Daoy (cell line): ENCODE data around the gene CLCF1. TPM values are rescaled to one million over a fixed set of nuclear protein-coding genes. Genes with fewer than 3 reads are reported as not detected.
A peak's percentile ranks its signal among the peaks of the same experiment; 100 is the strongest.

Source experiments
- DNase-seq: peaks from one replicate; pipeline ENCODE4 v3.0.0-alpha.2; 2015; ENCODE audit warnings: low read depth
- total RNA-seq: library from RNA; depleted of rRNA; stranded (reverse); fragments of >200 nt; shearing (Covaris generic); gene quantifications from 2 replicates; pipeline ENCODE4 v1.2.3, GENCODE V29; 2014

CLCF1 gene
- total RNA-seq, 1 experiment from 2014 or later = 7.1 TPM

GRCh38 chr11:67374571-67375281, 1.3 kb upstream of the CLCF1 start:
- peak; percentile 52 for DNase-seq

GRCh38 chr11:67373648-67374570, 511 bp upstream of the CLCF1 start:
- peak; percentile 95 for DNase-seq

- peak; percentile 41 for DNase-seq
These were observed 941 bp downstream of the CLCF1 start for GRCh38 chr11:67372321-67372992.

GRCh38 chr11:67371911-67372320, 1.5 kb downstream of the CLCF1 start:
- no peak for DNase-seq

- DNase-seq = peak; percentile 62
These were observed 2.0 kb downstream of the CLCF1 start for GRCh38 chr11:67371189-67371910.

- no peak for DNase-seq
These were observed 2.9 kb downstream of the CLCF1 start for GRCh38 chr11:67370351-67371076.

- no peak for DNase-seq
These were observed 3.6 kb downstream of the CLCF1 start for GRCh38 chr11:67369801-67370284.

- DNase-seq = no peak
These were observed 4.1 kb downstream of the CLCF1 start for GRCh38 chr11:67369275-67369674.

- DNase-seq = no peak
These were observed 4.8 kb downstream of the CLCF1 start for GRCh38 chr11:67368621-67369020.

- DNase-seq = no peak
These were observed 5.6 kb downstream of the CLCF1 start for GRCh38 chr11:67367761-67368227.

GRCh38 chr11:67366961-67367760, 6.2 kb downstream of the CLCF1 start:
- DNase-seq = peak; percentile 37

GRCh38 chr11:67366546-67366945, 6.9 kb downstream of the CLCF1 start:
- DNase-seq = no peak

GRCh38 chr11:67365736-67366444, 7.5 kb downstream of the CLCF1 start:
- no peak for DNase-seq

GRCh38 chr11:67364783-67365722, 8.3 kb downstream of the CLCF1 start:
- DNase-seq = no peak

GRCh38 chr11:67364169-67364568, 9.2 kb downstream of the CLCF1 start:
- no peak for DNase-seq

GRCh38 chr11:67357831-67358670, 15.3 kb downstream of the CLCF1 start:
- peak; percentile 55 for DNase-seq
